Tibial nerve (tissue), 4 donors: ENCODE measurements around the gene SERINC3.

Experiments
- EP300 ChIP-seq, 2 donors: sonication (generic); formaldehyde crosslinking; IDR thresholded peaks; one replicate each; pipeline ENCODE4 v1.6.1; 2017; ENCODE audit warnings: antibody characterized with exemption in 2 of 2, mild to moderate bottlenecking in 1 of 2
- POLR2A ChIP-seq, 2 donors: fragments of 450-650 bp; IDR thresholded peaks; one replicate each; pipeline ENCODE4 v1.6.1; 2017; ENCODE audit warnings: antibody characterized with exemption in 2 of 2, mild to moderate bottlenecking in 2 of 2, moderate library complexity in 2 of 2
- TF ChIP-seq, protein P1 (sequence below), 5 experiments: fragments of 200-600 bp in 3 of 5; fragments of 450-650 bp in 2 of 5; sonication (generic) in 3 of 5; IDR thresholded peaks; one replicate each; pipeline ENCODE4 v1.5.1; 2016 to 2019; ENCODE audit warnings: antibody characterized with exemption in 5 of 5, mild to moderate bottlenecking in 3 of 5, moderate library complexity in 2 of 5

DNA sequence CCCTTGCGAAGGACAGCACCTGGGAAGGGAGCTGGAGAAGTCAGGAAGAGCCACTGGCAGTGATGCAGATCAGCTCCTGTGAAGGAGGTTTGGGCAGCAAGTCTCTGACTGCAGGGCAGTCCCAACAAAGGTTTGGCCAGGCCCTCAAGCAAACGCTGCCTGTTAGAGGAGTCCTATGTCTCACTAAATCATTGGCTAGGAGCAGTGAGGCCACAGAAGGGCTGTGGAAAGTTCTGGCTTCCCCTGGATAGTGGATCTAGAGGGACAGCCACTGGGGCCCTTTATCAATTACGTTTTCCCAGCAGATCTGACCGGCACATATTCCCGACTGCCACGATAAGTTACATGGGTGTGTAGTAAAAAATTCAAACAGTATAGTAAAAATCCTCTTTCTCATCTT lies 43.7 kb downstream of the SERINC3 start:
- no peak for TF ChIP-seq POLR2A (IDR thresholded peaks at IDR 0.05)
- TF ChIP-seq, protein P1, sequence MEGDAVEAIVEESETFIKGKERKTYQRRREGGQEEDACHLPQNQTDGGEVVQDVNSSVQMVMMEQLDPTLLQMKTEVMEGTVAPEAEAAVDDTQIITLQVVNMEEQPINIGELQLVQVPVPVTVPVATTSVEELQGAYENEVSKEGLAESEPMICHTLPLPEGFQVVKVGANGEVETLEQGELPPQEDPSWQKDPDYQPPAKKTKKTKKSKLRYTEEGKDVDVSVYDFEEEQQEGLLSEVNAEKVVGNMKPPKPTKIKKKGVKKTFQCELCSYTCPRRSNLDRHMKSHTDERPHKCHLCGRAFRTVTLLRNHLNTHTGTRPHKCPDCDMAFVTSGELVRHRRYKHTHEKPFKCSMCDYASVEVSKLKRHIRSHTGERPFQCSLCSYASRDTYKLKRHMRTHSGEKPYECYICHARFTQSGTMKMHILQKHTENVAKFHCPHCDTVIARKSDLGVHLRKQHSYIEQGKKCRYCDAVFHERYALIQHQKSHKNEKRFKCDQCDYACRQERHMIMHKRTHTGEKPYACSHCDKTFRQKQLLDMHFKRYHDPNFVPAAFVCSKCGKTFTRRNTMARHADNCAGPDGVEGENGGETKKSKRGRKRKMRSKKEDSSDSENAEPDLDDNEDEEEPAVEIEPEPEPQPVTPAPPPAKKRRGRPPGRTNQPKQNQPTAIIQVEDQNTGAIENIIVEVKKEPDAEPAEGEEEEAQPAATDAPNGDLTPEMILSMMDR (IDR thresholded peaks at IDR 0.05), result no peak
- TF ChIP-seq EP300 (IDR thresholded peaks at IDR 0.05), result no peak
